ENCODE data around the gene PRR29. TPM values are rescaled to one million over a fixed set of nuclear protein-coding genes. Genes with fewer than 3 reads are reported as not detected.
A peak's percentile ranks its signal among the peaks of the same experiment; 100 is the strongest.
"Not testable (repeated sequence)": the region's sequence is repeated elsewhere in the genome, so short reads cannot be mapped to it uniquely, and the experiment has no call there.

The PRR29 gene
- total and polyA plus RNA-seq, 4 donors: 0.02 to 0.35 (median 0.14) TPM; not detected in 1

DNA sequence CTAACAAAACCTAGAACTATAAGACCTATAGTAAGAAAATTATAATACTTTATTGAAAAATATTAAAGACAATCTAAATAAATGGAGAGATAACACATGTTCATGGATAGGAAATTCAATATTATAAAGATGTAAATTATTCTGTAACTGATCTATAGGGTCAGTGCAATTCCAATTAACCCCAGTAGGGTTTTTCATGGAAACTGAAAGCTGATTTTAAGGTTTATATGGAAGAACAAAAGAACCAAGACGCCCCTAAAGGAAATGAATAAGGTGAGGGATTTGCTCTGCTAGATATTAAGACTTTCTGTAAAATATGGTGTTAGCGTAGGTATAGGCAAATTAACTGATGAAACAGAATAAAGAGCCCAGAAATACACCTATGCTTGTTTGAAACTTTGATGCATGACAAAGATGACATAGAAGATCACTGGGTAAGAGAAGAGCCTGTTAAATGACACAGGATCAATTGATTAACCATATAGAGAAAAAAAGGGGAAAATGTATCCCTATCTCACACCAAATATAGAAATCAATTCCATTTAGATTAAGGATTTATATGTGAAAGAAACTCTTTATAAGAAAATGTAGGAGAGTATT is 19.3 kb downstream of the PRR29 start:
- H3K4me3 ChIP-seq (ENCODE audit: low read depth in 1 of 3, low read length in 3 of 3): no peak overlapping the region
- no peak overlapping the region for H3K9ac ChIP-seq (ENCODE audit: low read depth in 1 of 2, low read length in 2 of 2)
- no peaks in the 10 kb centered on the region for H3K36me3 ChIP-seq (ENCODE audit: control insufficient read depth in 4 of 4, insufficient read depth in 3 of 4, low read depth in 1 of 4, low read length in 3 of 4)
- no peaks in the 10 kb centered on the region for H3K4me1 ChIP-seq (ENCODE audit: control insufficient read depth in 4 of 4, insufficient read depth in 4 of 4, low read length in 3 of 4)
- 85% methylated on average over 2 of the region's 2 CpGs for WGBS
- H3K27ac ChIP-seq (ENCODE audit: low read depth in 1 of 2, low read length in 2 of 2): no peak overlapping the region
- TF ChIP-seq HNF4G (IDR thresholded peaks at IDR 0.05): no peak
- TF ChIP-seq RAD21 (IDR thresholded peaks at IDR 0.05): no peak
- peak; percentile 24 for TF ChIP-seq CTCF (IDR thresholded peaks at IDR 0.05; ENCODE audit: low read depth, low read length, missing input control)
- no peak for TF ChIP-seq FOXA1 (IDR thresholded peaks at IDR 0.05)
- no peak for TF ChIP-seq ZBTB33 (IDR thresholded peaks at IDR 0.05)
- H3K9me3 ChIP-seq (ENCODE audit: control insufficient read depth in 4 of 4, low read length in 3 of 4): no peaks in the 10 kb centered on the region
- no peaks in the 10 kb centered on the region for H3K27me3 ChIP-seq (ENCODE audit: control insufficient read depth in 4 of 4, insufficient read depth in 4 of 4, low read length in 3 of 4)
- no peak for DNase-seq (ENCODE audit: low spot score)

- not testable (repeated sequence) for DNase-seq (ENCODE audit: low spot score); H3K36me3 ChIP-seq (ENCODE audit: control insufficient read depth in 4 of 4, insufficient read depth in 3 of 4, low read depth in 1 of 4, low read length in 3 of 4); H3K27me3 ChIP-seq (ENCODE audit: control insufficient read depth in 4 of 4, insufficient read depth in 4 of 4, low read length in 3 of 4); H3K4me1 ChIP-seq (ENCODE audit: control insufficient read depth in 4 of 4, insufficient read depth in 4 of 4, low read length in 3 of 4); H3K9me3 ChIP-seq (ENCODE audit: control insufficient read depth in 4 of 4, low read length in 3 of 4)
- 76% methylated on average over 9 of the region's 9 CpGs for WGBS
- peak overlapping the region in 1 of 3 donors; percentile 38 for H3K4me3 ChIP-seq (ENCODE audit: low read depth in 1 of 3, low read length in 3 of 3)
- H3K9ac ChIP-seq (ENCODE audit: low read depth in 1 of 2, low read length in 2 of 2): peak overlapping the region; percentile 42 to 74
- peak overlapping the region; percentile 67 to 87 for H3K27ac ChIP-seq (ENCODE audit: low read depth in 1 of 2, low read length in 2 of 2)
Measured at GRCh38 chr17:64019551-64019961, 21.4 kb downstream of the PRR29 start.

GRCh38 chr17:64020056-64020766 is 22.1 kb downstream of the PRR29 start, which contains the start of gene ICAM2:
ICAM2 (minus strand) TSS chr17:64020633; CDS start chr17:64006691, 13,942 bp downstream.
- no peaks in the 10 kb centered on the region for H3K4me1 ChIP-seq (ENCODE audit: control insufficient read depth in 4 of 4, insufficient read depth in 4 of 4, low read length in 3 of 4)
- no peaks in the 10 kb centered on the region for H3K27me3 ChIP-seq (ENCODE audit: control insufficient read depth in 4 of 4, insufficient read depth in 4 of 4, low read length in 3 of 4)
- peak within 1 kb of the TSS; percentile 35 to 67 (median 38) for H3K4me3 ChIP-seq (ENCODE audit: low read depth in 1 of 3, low read length in 3 of 3)
- H3K36me3 ChIP-seq (ENCODE audit: control insufficient read depth in 4 of 4, insufficient read depth in 3 of 4, low read depth in 1 of 4, low read length in 3 of 4): no peaks in the 10 kb centered on the region
- peak within 1 kb of the TSS; percentile 42 to 74 for H3K9ac ChIP-seq (ENCODE audit: low read depth in 1 of 2, low read length in 2 of 2)
- TF ChIP-seq ATF3 (IDR thresholded peaks at IDR 0.05): no peak
- peak; percentile 19 to 38 for TF ChIP-seq GABPA (IDR thresholded peaks at IDR 0.05 in 1 of 2, conservative IDR thresholded peaks at IDR 0.05 in 1 of 2)
- peak; percentile 30 for TF ChIP-seq SP1 (IDR thresholded peaks at IDR 0.05)
- TF ChIP-seq MAX (IDR thresholded peaks at IDR 0.05): peak; percentile 41
- H3K9me3 ChIP-seq (ENCODE audit: control insufficient read depth in 4 of 4, low read length in 3 of 4): no peaks in the 10 kb centered on the region
- no peak for DNase-seq (ENCODE audit: low spot score)
- H3K27ac ChIP-seq (ENCODE audit: low read depth in 1 of 2, low read length in 2 of 2): peak within 1 kb of the TSS; percentile 67 to 87
- WGBS: 40% methylated on average over 23 of the region's 23 CpGs
